ENCODE data around the gene SLCO3A1. TPM values are rescaled to one million over a fixed set of nuclear protein-coding genes. Genes with fewer than 3 reads are reported as not detected.

The SLCO3A1 gene
- total RNA-seq, 1 experiment from 2014 or later: 9.1 TPM

DNA sequence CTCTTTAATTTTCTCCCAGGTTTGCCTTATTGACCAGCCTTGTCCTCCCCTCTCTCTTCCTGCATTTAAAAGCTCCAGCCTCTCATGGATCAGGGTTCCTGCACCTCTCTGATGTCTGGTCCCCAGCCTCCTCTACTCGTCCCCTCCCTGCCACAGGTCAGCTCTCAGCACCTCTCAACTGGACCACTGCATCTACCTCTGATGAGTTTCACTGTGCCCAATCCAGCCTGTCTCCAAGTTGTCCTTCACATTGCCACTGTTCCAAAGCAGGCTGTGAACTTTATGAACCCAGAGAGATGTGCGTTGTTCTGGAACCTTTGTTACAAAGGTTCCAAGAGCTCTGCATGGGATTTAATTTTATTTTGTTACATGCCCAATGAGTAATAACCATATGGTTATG is 76.6 kb downstream of the SLCO3A1 start:
- ChIA-PET CTCF (no interaction called here), POLR2A (no interaction called here)
- H3K36me3 Mint-ChIP-seq: no peaks in the 10 kb centered on the region
- H3K4me3 Mint-ChIP-seq: no peak overlapping the region
- TF ChIP-seq, protein P1, sequence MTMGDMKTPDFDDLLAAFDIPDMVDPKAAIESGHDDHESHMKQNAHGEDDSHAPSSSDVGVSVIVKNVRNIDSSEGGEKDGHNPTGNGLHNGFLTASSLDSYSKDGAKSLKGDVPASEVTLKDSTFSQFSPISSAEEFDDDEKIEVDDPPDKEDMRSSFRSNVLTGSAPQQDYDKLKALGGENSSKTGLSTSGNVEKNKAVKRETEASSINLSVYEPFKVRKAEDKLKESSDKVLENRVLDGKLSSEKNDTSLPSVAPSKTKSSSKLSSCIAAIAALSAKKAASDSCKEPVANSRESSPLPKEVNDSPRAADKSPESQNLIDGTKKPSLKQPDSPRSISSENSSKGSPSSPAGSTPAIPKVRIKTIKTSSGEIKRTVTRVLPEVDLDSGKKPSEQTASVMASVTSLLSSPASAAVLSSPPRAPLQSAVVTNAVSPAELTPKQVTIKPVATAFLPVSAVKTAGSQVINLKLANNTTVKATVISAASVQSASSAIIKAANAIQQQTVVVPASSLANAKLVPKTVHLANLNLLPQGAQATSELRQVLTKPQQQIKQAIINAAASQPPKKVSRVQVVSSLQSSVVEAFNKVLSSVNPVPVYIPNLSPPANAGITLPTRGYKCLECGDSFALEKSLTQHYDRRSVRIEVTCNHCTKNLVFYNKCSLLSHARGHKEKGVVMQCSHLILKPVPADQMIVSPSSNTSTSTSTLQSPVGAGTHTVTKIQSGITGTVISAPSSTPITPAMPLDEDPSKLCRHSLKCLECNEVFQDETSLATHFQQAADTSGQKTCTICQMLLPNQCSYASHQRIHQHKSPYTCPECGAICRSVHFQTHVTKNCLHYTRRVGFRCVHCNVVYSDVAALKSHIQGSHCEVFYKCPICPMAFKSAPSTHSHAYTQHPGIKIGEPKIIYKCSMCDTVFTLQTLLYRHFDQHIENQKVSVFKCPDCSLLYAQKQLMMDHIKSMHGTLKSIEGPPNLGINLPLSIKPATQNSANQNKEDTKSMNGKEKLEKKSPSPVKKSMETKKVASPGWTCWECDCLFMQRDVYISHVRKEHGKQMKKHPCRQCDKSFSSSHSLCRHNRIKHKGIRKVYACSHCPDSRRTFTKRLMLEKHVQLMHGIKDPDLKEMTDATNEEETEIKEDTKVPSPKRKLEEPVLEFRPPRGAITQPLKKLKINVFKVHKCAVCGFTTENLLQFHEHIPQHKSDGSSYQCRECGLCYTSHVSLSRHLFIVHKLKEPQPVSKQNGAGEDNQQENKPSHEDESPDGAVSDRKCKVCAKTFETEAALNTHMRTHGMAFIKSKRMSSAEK (CRISPR knock-in tag; IDR thresholded peaks at IDR 0.05; ENCODE audit: borderline replicate concordance): no peak
- TF ChIP-seq, protein P2, sequence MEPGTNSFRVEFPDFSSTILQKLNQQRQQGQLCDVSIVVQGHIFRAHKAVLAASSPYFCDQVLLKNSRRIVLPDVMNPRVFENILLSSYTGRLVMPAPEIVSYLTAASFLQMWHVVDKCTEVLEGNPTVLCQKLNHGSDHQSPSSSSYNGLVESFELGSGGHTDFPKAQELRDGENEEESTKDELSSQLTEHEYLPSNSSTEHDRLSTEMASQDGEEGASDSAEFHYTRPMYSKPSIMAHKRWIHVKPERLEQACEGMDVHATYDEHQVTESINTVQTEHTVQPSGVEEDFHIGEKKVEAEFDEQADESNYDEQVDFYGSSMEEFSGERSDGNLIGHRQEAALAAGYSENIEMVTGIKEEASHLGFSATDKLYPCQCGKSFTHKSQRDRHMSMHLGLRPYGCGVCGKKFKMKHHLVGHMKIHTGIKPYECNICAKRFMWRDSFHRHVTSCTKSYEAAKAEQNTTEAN (CRISPR knock-in tag; IDR thresholded peaks at IDR 0.05): no peak
- TF ChIP-seq, protein P3, sequence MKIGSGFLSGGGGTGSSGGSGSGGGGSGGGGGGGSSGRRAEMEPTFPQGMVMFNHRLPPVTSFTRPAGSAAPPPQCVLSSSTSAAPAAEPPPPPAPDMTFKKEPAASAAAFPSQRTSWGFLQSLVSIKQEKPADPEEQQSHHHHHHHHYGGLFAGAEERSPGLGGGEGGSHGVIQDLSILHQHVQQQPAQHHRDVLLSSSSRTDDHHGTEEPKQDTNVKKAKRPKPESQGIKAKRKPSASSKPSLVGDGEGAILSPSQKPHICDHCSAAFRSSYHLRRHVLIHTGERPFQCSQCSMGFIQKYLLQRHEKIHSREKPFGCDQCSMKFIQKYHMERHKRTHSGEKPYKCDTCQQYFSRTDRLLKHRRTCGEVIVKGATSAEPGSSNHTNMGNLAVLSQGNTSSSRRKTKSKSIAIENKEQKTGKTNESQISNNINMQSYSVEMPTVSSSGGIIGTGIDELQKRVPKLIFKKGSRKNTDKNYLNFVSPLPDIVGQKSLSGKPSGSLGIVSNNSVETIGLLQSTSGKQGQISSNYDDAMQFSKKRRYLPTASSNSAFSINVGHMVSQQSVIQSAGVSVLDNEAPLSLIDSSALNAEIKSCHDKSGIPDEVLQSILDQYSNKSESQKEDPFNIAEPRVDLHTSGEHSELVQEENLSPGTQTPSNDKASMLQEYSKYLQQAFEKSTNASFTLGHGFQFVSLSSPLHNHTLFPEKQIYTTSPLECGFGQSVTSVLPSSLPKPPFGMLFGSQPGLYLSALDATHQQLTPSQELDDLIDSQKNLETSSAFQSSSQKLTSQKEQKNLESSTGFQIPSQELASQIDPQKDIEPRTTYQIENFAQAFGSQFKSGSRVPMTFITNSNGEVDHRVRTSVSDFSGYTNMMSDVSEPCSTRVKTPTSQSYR (CRISPR knock-in tag; IDR thresholded peaks at IDR 0.05): no peak
- no peak for TF ChIP-seq TEAD4 (CRISPR knock-in tag; IDR thresholded peaks at IDR 0.05)
- no peak for TF ChIP-seq GTF2I (CRISPR knock-in tag; conservative IDR thresholded peaks at IDR 0.05)
- TF ChIP-seq ZBTB21 (CRISPR knock-in tag; IDR thresholded peaks at IDR 0.05; ENCODE audit: borderline replicate concordance): no peak
- TF ChIP-seq, protein P4, sequence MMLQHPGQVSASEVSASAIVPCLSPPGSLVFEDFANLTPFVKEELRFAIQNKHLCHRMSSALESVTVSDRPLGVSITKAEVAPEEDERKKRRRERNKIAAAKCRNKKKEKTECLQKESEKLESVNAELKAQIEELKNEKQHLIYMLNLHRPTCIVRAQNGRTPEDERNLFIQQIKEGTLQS (CRISPR knock-in tag; conservative IDR thresholded peaks at IDR 0.05): no peak
- no peak for TF ChIP-seq CBFB (CRISPR knock-in tag; IDR thresholded peaks at IDR 0.05; ENCODE audit: low read depth)
- no peak for TF ChIP-seq NR1H2 (CRISPR knock-in tag; IDR thresholded peaks at IDR 0.05)
- TF ChIP-seq ZNF416 (CRISPR knock-in tag; IDR thresholded peaks at IDR 0.05): no peak
- TF ChIP-seq NR2C2 (CRISPR knock-in tag; IDR thresholded peaks at IDR 0.05): no peak
- no peak for TF ChIP-seq TCF7 (CRISPR knock-in tag; IDR thresholded peaks at IDR 0.05; ENCODE audit: low read depth)
- TF ChIP-seq NFE2L1 (CRISPR knock-in tag; IDR thresholded peaks at IDR 0.05): no peak
- no peak for TF ChIP-seq ELF4 (CRISPR knock-in tag; IDR thresholded peaks at IDR 0.05; ENCODE audit: low read depth)
- TF ChIP-seq ESRRA (CRISPR knock-in tag; IDR thresholded peaks at IDR 0.05; ENCODE audit: borderline replicate concordance): no peak
- peaks cover 23% of the 10 kb centered on the region for H3K27me3 Mint-ChIP-seq (ENCODE audit: low read depth)
- peaks cover 8% of the 10 kb centered on the region for H3K9me3 Mint-ChIP-seq
- H3K4me1 Mint-ChIP-seq: peaks cover 47% of the 10 kb centered on the region
- H3K27ac Mint-ChIP-seq: no peak overlapping the region
- DNase-seq (ENCODE audit: low spot score) (no peak), ATAC-seq (no peak)

DNA sequence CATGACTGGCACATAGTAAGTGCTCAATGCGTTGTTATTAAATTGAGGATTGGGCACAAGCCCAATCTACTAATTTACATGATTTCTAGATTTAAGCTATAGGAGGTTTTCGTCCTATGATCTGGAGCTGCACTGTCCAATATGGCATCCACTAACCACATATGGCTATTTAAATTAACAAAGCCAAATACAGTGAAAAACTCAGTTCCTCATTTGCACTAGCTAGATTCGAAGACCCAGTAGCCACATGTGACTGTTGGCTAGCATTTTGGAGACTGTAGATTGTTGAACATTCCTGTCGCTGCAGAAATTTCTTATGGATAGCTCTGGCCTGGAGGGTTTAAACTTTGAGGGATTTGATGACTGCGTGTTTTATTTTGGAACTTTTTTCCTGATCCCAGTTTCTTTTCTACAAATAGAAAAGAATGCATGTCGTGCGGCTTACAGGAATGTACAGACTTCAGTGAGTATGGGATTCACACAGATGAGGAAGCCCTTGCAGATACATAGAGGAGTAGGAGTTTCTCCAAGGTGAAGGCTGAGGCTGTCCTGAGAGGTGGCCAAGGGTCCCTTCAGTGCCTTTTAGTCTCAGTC is 82.8 kb downstream of the SLCO3A1 start:
- H3K27me3 Mint-ChIP-seq (ENCODE audit: low read depth): no peaks in the 10 kb centered on the region
- no peak for ATAC-seq
- H3K27ac Mint-ChIP-seq: no peak overlapping the region
- peaks cover 11% of the 10 kb centered on the region for H3K9me3 Mint-ChIP-seq
- ChIA-PET POLR2A (no interaction called here), CTCF (no interaction called here)
- no peak overlapping the region for H3K4me3 Mint-ChIP-seq
- peaks cover 45% of the 10 kb centered on the region for H3K4me1 Mint-ChIP-seq
- no peaks in the 10 kb centered on the region for H3K36me3 Mint-ChIP-seq
- DNase-seq (ENCODE audit: low spot score): no peak
- TF ChIP-seq, protein P5, sequence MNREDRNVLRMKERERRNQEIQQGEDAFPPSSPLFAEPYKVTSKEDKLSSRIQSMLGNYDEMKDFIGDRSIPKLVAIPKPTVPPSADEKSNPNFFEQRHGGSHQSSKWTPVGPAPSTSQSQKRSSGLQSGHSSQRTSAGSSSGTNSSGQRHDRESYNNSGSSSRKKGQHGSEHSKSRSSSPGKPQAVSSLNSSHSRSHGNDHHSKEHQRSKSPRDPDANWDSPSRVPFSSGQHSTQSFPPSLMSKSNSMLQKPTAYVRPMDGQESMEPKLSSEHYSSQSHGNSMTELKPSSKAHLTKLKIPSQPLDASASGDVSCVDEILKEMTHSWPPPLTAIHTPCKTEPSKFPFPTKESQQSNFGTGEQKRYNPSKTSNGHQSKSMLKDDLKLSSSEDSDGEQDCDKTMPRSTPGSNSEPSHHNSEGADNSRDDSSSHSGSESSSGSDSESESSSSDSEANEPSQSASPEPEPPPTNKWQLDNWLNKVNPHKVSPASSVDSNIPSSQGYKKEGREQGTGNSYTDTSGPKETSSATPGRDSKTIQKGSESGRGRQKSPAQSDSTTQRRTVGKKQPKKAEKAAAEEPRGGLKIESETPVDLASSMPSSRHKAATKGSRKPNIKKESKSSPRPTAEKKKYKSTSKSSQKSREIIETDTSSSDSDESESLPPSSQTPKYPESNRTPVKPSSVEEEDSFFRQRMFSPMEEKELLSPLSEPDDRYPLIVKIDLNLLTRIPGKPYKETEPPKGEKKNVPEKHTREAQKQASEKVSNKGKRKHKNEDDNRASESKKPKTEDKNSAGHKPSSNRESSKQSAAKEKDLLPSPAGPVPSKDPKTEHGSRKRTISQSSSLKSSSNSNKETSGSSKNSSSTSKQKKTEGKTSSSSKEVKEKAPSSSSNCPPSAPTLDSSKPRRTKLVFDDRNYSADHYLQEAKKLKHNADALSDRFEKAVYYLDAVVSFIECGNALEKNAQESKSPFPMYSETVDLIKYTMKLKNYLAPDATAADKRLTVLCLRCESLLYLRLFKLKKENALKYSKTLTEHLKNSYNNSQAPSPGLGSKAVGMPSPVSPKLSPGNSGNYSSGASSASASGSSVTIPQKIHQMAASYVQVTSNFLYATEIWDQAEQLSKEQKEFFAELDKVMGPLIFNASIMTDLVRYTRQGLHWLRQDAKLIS (CRISPR knock-in tag; IDR thresholded peaks at IDR 0.05; ENCODE audit: borderline replicate concordance): no peak
- TF ChIP-seq CBFB (CRISPR knock-in tag; IDR thresholded peaks at IDR 0.05; ENCODE audit: low read depth) (no peak), ZNF121 (CRISPR knock-in tag; IDR thresholded peaks at IDR 0.05) (no peak), TEAD4 (CRISPR knock-in tag; IDR thresholded peaks at IDR 0.05) (no peak), IRF2 (CRISPR knock-in tag; IDR thresholded peaks at IDR 0.05; ENCODE audit: borderline replicate concordance, low read depth) (no peak), NR1H2 (CRISPR knock-in tag; IDR thresholded peaks at IDR 0.05) (no peak)
- TF ChIP-seq, protein P6, sequence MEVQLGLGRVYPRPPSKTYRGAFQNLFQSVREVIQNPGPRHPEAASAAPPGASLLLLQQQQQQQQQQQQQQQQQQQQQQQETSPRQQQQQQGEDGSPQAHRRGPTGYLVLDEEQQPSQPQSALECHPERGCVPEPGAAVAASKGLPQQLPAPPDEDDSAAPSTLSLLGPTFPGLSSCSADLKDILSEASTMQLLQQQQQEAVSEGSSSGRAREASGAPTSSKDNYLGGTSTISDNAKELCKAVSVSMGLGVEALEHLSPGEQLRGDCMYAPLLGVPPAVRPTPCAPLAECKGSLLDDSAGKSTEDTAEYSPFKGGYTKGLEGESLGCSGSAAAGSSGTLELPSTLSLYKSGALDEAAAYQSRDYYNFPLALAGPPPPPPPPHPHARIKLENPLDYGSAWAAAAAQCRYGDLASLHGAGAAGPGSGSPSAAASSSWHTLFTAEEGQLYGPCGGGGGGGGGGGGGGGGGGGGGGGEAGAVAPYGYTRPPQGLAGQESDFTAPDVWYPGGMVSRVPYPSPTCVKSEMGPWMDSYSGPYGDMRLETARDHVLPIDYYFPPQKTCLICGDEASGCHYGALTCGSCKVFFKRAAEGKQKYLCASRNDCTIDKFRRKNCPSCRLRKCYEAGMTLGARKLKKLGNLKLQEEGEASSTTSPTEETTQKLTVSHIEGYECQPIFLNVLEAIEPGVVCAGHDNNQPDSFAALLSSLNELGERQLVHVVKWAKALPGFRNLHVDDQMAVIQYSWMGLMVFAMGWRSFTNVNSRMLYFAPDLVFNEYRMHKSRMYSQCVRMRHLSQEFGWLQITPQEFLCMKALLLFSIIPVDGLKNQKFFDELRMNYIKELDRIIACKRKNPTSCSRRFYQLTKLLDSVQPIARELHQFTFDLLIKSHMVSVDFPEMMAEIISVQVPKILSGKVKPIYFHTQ (CRISPR knock-in tag; IDR thresholded peaks at IDR 0.05): no peak
